Measurements from ENCODE around the gene FRYL.
"Not testable (repeated sequence)": the region's sequence is repeated elsewhere in the genome, so short reads cannot be mapped to it uniquely, and the experiment has no call there.

FRYL gene

DNA sequence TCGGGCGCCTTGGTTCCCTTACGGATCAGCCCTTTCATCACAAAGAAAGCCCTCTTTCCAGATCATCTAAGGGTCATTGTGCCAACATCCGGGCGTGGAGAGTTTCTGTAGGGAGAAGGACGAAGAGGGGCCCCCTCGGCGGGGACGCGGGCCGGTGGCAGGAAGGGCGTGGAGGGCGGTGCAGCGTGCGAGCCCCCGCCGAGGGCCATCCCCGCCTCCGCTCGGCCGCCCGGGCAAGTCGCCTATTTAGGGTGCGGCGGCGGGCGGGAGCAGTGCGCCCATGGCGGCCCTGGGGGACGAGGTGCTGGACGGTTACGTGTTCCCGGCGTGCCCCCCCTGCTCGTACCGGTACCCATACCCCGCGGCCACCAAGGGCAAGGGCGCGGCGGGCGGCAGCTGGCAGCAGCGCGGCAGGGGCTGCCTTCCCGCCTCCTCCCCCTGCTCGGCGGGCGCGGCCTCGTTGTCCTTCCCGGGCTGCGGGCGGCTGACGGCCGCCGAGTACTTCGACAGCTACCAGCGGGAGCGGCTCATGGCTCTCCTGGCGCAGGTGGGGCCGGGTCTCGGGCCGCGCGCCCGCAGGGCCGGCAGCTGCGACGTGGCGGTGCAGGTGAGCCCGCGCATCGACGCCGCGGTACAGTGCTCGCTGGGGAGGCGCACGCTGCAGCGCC is 289.9 kb downstream of the FRYL start, which contains the start of gene ZAR1:
Gene ZAR1 (plus strand): TSS at position 241 of the 668 bp plus-strand sequence. CDS start 40 bp downstream, at position 281.
- DNase-seq (ENCODE audit: low read depth in 2 of 2), result no peak

DNA sequence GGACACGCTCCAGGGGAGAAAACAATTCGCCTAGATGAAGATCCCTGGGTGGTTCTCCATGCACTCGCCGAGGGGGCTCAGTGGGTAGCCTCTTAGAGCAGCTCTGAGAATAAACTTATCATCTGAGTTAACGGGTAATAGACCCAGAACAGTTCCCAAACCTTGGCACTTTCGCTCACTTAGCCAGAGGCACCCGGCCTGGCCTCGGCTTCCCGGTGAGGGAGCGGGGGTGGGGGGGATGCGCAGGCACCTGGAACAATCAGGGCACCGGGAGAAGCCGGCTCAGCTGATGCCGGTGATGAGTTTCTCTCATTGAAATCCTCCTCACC is 290.4 kb downstream of the FRYL start:
- no peak for DNase-seq (ENCODE audit: low read depth in 2 of 2)

DNA sequence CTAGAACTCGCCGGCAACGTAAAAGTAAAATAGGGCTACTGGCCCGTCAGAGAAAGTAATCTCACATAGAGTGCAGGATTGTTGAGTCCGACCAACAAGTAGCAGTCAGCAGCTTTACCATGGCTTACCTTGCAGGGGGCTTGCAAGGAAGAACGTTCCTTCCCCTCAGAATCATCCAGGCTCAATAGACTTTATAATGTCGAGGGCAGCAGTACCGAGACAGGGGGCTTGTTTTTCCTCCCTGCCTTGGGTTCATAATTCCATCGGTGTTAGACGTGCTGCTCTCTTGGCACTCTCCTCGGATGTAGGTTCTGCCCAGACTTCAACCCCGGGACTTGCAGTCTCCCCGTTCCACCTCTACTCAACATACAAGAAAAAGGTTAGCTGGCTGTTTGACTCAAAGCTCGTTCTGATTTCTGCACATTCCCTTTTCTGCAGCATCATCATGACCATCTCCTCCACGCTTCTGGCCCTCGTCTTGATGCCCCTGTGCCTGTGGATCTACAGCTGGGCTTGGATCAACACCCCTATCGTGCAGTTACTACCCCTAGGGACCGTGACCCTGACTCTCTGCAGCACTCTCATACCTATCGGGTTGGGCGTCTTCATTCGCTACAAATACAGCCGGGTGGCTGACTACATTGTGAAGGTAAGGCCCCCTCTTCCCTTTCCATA is 295.4 kb downstream of the FRYL start:
- DNase-seq (ENCODE audit: low read depth in 2 of 2), result no peak

DNA sequence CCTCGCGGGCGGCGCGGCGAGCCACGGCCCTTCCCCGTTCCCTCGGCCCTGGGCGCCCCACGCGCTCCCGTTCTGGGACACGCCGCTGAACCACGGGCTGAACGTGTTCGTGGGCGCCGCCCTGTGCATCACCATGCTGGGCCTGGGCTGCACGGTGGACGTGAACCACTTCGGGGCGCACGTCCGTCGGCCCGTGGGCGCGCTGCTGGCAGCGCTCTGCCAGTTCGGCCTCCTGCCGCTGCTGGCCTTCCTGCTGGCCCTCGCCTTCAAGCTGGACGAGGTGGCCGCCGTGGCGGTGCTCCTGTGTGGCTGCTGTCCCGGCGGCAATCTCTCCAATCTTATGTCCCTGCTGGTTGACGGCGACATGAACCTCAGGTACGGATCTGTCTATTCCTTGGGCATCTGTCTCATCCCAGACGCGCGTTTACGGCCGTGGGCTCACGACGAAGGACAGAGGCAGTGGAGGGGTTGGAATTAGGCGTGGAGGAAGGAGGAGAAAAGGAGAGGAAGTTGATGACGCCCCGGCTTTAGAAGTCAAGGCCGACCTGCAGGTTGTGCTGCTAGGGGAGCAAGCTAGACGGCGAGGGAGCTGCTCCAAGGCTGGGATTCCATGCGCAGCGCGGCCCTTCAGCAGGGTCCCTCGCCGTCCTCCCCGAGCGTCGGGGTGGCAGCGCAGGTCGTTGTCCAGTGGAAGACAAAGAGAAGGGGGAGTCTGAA is 296.1 kb downstream of the FRYL start:
- no peak for DNase-seq (ENCODE audit: low read depth in 2 of 2)

DNA sequence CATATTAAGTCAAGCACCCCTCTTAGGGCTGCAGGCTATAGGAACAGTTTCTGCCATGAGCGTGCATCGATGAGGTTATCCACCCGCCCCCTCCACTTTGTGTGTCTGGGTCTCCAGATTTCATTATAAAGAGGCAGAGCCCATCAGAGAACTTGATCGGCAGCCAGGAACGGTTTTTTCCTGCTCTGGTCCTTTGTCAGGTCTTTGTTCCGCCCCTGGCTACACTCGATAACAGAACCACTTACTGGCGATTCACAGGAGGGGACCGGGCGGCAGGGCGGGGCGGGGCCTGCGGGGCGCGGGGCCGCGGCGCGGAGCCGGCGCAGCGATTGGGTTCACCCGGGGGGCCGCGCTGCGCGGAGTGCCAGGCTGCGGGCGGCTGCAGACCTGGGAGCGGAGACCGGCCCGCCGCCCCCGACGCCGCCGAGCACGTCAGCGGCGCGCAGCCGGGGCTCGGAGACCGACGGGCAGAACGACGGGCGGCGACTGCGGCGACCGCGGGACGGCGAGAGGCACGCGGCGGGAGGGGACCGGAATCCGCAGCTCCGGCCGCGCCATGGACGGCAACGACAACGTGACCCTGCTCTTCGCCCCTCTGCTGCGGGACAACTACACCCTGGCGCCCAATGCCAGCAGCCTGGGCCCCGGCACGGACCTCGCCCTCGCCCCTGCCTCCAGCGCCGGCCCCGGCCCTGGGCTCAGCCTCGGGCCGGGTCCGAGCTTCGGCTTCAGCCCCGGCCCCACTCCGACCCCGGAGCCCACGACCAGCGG is 296.9 kb downstream of the FRYL start, which contains the start of gene SLC10A4:
Gene SLC10A4 (plus strand): TSS at position 338 of the 771 bp plus-strand sequence. CDS start 219 bp downstream, at position 557.
- DNase-seq (ENCODE audit: low read depth in 2 of 2), result no peak

DNA sequence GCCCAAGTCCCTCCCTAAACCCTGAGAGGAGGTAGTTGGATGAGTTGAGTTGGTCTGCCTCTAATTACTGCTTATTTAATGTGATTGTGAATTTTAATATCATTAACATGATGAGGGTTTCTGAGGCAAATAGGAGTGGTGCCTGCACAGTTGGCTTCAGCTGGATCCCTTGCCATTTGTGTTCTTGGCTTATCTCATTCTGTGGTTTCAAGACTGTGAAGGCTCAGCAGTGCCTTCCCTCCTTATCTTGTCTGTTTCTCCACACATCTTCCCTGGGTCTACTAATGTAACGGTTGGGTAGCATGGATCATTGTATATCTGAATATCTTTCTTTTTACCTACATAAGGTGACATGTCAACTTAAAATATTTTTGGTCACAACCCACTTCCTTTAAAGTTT is 298.5 kb downstream of the FRYL start:
- DNase-seq (ENCODE audit: low read depth in 2 of 2), result no peak

DNA sequence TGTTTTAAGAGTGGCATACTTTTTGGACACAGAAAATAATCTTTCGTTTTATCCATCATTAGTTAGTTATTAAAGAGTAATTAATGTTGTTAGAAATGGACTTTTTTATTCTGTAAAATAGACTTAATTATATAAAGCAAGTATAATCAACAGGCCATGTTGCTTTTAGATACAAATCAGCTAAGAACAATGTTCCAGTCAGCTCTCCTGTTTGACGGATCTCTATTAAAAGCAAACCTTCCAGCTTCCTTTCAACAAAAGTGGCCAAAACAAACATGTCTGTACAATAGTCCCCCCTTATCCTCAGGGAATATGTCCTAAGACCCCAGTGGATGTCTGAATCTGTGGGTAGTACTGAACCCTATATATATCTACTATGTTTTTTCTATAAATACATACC is 301.8 kb downstream of the FRYL start:
- DNase-seq (ENCODE audit: low read depth in 2 of 2), result no peak

DNA sequence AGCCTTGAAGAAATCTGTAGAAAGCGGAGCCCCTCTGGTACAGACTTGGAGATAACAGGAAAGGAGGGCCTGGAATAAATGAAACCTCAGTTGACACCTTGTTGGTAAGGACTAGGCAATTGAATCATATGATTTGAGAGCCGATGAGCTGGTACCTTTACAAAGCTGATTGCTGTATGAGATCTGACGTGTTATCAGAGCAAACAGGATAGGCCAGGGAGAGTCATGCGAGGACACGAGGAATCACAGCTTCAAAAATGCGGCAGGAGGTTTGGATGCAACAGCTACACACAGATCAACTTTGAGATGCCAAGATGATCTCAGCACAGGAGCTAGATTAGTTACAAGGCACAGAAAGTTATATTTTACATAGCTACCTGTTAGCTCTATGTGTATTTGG is 304.3 kb downstream of the FRYL start:
- DNase-seq (ENCODE audit: low read depth in 2 of 2), result no peak

DNA sequence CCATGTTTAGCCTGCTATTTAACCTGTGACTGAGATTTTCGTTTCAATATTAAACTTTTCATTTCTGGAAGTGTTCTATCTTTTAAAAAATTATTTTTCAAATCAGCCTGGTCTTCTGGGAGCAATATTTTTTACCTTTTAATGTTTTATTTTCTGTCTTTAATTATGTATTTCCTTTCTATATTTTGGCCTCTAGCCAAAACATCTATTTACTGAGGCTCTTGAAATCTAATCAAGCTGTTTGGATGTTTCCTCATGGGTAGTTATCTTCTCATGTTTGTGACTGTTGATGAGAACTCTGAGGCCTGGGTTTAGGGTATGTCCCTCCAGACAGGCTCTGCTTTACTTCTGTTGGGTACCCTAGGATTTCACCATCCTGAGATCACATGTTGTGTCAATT is 307.3 kb downstream of the FRYL start:
- DNase-seq (ENCODE audit: low read depth in 2 of 2), result no peak

DNA sequence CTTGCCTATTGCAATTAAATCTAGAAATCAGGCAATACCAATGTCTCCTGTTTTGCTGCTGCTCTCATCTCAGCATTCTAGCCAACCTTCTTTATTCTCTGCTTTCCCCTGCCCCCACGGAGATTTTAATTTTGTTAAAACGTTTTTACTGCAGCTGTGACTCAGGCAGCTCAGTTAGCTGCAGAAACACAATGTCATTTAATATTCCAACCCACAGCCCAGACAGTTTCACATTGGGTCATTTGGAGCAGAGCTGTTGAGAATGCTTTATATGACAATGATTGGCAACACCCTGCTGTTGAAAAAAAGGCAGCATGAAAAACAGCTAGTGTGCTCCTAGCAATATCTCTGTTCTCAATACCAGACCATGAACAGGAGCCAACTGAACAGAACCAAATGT is 309.5 kb downstream of the FRYL start:
- no peak for DNase-seq (ENCODE audit: low read depth in 2 of 2)

DNA sequence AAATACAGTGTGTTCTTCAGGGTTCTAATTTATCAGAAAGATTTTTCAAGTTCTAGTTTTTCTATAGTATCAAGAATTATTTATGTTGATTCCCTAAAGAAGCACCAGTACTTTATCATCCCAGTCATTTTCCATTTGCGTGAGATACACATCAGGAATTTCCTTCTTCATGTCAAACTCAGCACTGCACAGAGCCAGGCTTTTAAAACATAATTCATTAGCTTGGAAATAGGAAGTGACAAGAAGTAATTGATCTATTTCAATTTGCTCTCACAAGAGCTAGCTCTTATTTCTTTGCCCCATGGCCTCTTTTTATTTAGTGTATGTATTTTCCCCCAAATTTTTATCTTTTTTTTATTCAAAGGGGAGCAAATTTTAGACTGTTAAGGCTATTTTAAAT is 309.9 kb downstream of the FRYL start:
- no peak for DNase-seq (ENCODE audit: low read depth in 2 of 2)

DNA sequence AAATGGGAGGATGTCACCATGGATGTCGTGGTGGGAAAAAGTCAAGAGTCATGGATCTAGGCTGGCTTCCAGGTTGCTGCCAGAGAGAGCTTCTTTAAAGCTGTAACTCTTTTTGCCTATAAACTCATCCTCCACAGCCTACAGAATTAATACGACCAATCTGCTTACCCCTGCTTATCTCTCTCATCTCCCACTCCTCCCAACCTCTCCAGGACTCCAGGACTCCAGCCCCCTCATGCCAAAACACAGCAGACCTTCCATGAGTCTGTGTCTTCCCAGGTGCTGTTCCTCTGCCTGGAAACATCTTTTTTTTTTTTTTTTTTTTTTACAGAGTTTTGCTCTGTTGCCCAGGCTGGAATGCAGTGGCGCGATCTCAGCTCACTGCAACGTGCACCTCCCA is 312.2 kb downstream of the FRYL start:
- DNase-seq (ENCODE audit: low read depth in 2 of 2), result no peak

DNA sequence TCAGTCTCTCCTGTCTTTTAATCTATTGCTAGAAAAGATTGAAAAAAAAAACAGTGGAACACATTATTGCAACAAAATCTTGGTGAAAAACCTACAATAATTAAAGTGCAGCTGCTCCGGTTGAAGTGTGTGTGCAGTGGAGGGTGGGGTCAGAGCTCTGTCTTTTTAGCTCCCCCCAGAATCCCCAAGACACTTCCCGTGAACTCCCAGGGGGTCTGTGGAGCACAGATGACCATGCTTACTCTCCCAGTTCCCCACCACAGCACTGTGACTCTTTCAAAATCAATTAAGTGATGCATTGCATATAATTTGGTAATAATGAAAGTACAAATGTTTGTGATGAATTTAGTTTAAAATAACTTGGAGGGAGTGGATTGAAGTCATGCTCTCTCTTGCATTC is 312.6 kb downstream of the FRYL start:
- DNase-seq (ENCODE audit: low read depth in 2 of 2), result no peak

DNA sequence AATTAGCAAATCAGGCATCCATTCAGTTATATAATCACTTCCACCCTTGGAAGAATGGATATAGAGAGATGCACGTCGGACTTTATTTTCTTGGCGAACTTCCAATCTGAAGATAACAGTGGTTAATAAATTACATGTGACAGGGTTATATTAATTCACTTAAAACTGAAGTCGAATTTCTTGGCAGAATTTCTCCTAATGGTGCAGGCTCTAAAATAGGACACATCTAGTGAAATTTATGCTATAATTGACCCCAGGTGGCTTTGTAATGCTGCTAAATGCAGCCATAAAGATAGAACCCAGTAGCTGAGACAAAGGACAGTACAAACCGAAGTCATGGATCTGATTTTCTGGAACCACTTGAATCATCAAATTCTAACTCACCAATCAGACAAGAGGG is 317.7 kb downstream of the FRYL start:
- DNase-seq (ENCODE audit: low read depth in 2 of 2), result no peak

DNA sequence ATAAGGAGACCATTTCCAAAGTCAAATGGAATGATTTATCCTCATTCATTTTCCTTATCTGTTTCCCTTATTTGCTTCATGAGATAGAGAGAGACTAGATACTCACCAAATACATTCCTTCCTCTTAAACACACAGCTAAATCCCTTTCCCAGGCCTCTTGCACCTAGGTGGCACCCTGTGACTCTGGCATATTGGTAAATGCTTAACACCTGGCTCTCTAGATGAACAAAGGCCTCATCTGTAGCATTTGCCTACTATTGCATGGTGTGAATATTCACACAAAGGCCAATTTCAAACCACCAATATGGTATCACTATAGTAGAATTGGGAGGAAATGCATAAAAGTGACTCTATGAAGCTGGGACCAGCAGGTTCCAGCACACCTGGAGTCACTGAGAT is 319.1 kb downstream of the FRYL start:
- no peak for DNase-seq (ENCODE audit: low read depth in 2 of 2)

DNA sequence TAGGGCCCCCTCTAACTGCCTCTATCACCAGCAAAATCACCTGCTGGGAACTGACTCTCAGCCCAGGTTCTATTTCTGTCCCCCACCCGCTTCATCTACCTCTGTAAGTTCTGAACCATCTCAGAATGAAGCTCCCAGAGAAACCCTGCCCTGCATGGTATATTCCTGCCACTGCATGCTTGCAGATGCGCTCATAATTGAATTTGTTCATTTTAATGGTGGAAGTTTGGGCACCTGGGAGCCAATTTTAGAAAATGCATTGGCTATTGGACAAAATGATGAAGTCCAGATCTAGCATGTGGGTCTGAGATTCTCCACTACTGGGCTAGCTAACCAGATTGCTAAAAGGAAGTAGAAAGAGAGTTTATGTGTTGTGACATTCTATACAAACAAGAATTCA is 325.5 kb downstream of the FRYL start:
- DNase-seq (ENCODE audit: low read depth in 2 of 2), result no peak

DNA sequence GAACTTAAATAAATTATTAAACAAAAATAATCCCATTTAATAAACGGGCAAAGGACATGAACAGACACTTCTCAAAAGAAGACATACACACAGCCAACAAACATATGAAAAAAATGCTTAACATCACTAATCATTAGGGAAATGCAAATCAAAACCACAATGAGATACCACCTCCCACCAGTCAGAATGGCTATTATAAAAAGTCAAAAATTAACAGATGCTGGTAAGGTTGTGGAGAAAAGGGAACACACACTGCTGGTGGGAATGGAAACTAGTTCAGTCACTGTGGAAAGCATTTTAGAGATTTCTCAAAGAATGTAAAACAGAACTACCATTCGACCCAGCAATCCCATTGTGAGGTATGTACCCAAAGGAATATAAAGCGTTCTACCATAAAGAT is 328.4 kb downstream of the FRYL start:
- DNase-seq (ENCODE audit: low read depth in 2 of 2), result not testable (repeated sequence)

DNA sequence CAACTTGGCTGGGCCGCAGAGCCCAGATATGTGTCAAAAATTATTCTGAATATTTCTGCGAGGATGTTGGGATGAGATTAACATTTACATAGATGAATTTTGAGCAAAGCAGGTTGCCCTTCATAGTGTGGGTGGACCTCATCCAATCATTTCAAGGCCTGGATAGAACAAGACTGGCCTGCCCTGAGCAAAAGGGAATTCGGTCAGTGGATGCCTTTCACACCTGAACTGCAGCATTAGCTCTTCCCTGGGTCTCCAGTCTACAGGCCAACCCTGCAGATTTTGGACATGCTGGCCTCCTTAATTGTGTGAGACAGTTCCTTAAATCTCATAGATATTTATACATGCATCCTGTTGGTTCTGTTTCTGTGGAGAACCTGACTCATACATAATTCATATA is 329.3 kb downstream of the FRYL start:
- no peak for DNase-seq (ENCODE audit: low read depth in 2 of 2)

DNA sequence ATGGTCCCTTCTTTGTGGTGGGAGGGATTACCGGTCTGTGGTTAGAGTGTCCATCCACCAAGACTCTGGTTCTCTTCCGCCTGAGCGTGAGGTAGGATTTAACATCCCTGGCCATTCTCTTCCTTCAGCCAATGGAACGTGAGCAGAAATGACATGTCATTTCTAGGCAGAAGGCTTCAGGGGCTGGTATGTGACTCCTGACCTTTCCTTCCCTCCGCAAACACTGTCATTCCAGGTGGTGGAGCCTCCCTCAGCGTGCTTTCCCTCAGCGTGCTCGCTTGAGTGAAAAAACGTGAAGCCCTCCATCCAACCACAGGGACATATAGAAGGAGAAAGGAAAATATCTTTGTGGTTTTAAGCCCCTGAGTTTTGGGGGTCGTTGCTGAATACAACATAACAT is 330.9 kb downstream of the FRYL start:
- no peak for DNase-seq (ENCODE audit: low read depth in 2 of 2)
